Measurements from ENCODE around the gene DYRK1B.
"Not testable (repeated sequence)": the region's sequence is repeated elsewhere in the genome, so short reads cannot be mapped to it uniquely, and the experiment has no call there.

The DYRK1B gene

GRCh38 chr19:39829702-39830275 lies 4.2 kb downstream of the DYRK1B start:
- no peak for DNase-seq

- DNase-seq = no peak
These were observed 5.3 kb downstream of the DYRK1B start for GRCh38 chr19:39828654-39829032.

GRCh38 chr19:39828015-39828653 lies 5.8 kb downstream of the DYRK1B start:
- DNase-seq = no peak

GRCh38 chr19:39827216-39827615 lies 6.7 kb downstream of the DYRK1B start:
- no peak for DNase-seq

- DNase-seq = no peak
These were observed 7.5 kb downstream of the DYRK1B start for GRCh38 chr19:39826311-39826945.

GRCh38 chr19:39825531-39826076 lies 8.4 kb downstream of the DYRK1B start:
- DNase-seq = no peak

GRCh38 chr19:39825093-39825463 lies 8.9 kb downstream of the DYRK1B start:
- no peak for DNase-seq

- DNase-seq = peak; percentile 93
These were observed 9.5 kb downstream of the DYRK1B start for GRCh38 chr19:39824143-39825092.

- DNase-seq = no peak
These were observed 10.3 kb downstream of the DYRK1B start for GRCh38 chr19:39823686-39824085.

- no peak for DNase-seq
These were observed 13.3 kb downstream of the DYRK1B start for GRCh38 chr19:39820696-39821095.

- DNase-seq = no peak
These were observed 14.2 kb downstream of the DYRK1B start for GRCh38 chr19:39819786-39820185.

- no peak for DNase-seq
These were observed 15.3 kb downstream of the DYRK1B start for GRCh38 chr19:39818626-39819097.

- DNase-seq = no peak
These were observed 15.9 kb downstream of the DYRK1B start for GRCh38 chr19:39817888-39818561.

- DNase-seq = no peak
These were observed 17.5 kb downstream of the DYRK1B start for GRCh38 chr19:39816287-39817048.

- DNase-seq = no peak
These were observed 19.4 kb downstream of the DYRK1B start for GRCh38 chr19:39814595-39814994.

- DNase-seq = not testable (repeated sequence)
These were observed 19.9 kb downstream of the DYRK1B start for GRCh38 chr19:39814111-39814510.

- no peak for DNase-seq
These were observed 20.5 kb downstream of the DYRK1B start for GRCh38 chr19:39813264-39813993.

GRCh38 chr19:39811064-39811463 lies 22.9 kb downstream of the DYRK1B start:
- no peak for DNase-seq

GRCh38 chr19:39810424-39810823 lies 23.5 kb downstream of the DYRK1B start:
- DNase-seq = no peak

- no peak for DNase-seq
These were observed 24.6 kb downstream of the DYRK1B start for GRCh38 chr19:39809368-39809767.

GRCh38 chr19:39808688-39809087 lies 25.3 kb downstream of the DYRK1B start:
- DNase-seq = not testable (repeated sequence)

All from activated CD4-positive, alpha-beta T cell treated with anti-CD3 and anti-CD28 coated beads, Interleukin-10, Interleukin-2, amounts not matched to agents 100 ng/mL and 50 ng/mL, durations not matched to agents 16 hours and 8 hours (primary cell).